H9 (cell line): ENCODE measurements around the gene ZMYND11. TPM values are rescaled to one million over a fixed set of nuclear protein-coding genes. Genes with fewer than 3 reads are reported as not detected.
"Not testable (repeated sequence)": the region's sequence is repeated elsewhere in the genome, so short reads cannot be mapped to it uniquely, and the experiment has no call there.

Source experiments
- DNase-seq: peaks from one replicate; pipeline ENCODE4 v3.0.0-alpha.2; 2017
- H2AFZ ChIP-seq: one replicate; pipeline ENCODE4 v1.6.1; 2013; ENCODE audit warnings: mild to moderate bottlenecking, low read length, control low read depth, moderate library complexity
- H2AK5ac ChIP-seq: 2 replicates; pipeline ENCODE4 v1.6.1; 2013; ENCODE audit warnings: low read length, control low read depth, mixed read lengths; ENCODE audit not compliant: insufficient read length
- H2BK120ac ChIP-seq: one replicate; pipeline ENCODE4 v1.6.1; 2013; ENCODE audit warnings: low read depth, mild to moderate bottlenecking, low read length, control low read depth, inconsistent platforms; ENCODE audit not compliant: poor library complexity, severe bottlenecking
- H2BK12ac ChIP-seq: 2 replicates; pipeline ENCODE4 v1.6.1; 2013; ENCODE audit warnings: low read length, control low read depth, mixed read lengths, low read depth; ENCODE audit not compliant: insufficient read length
- H2BK15ac ChIP-seq: 2 replicates; pipeline ENCODE4 v1.6.1; 2013; ENCODE audit warnings: low read depth, low read length, control low read depth
- H2BK20ac ChIP-seq: one replicate; pipeline ENCODE4 v1.6.1; 2013; ENCODE audit warnings: low read depth, mild to moderate bottlenecking, low read length, control low read depth, inconsistent platforms; ENCODE audit not compliant: poor library complexity, severe bottlenecking
- H2BK5ac ChIP-seq: 2 replicates; pipeline ENCODE4 v1.6.1; 2013; ENCODE audit warnings: low read length, control low read depth, mixed read lengths; ENCODE audit not compliant: insufficient read length
- H3K14ac ChIP-seq: 2 replicates; pipeline ENCODE4 v1.6.1; 2013; ENCODE audit warnings: low read length, control low read depth; ENCODE audit not compliant: insufficient read depth
- H3K18ac ChIP-seq: 2 replicates; pipeline ENCODE4 v1.6.1; 2013; ENCODE audit warnings: low read depth, mild to moderate bottlenecking, mixed read lengths, low read length, control low read depth; ENCODE audit not compliant: insufficient read length
- H3K23ac ChIP-seq: 2 replicates; pipeline ENCODE4 v1.6.1; 2013; ENCODE audit warnings: low read length, control low read depth, mixed read lengths, low read depth; ENCODE audit not compliant: insufficient read length
- H3K23me2 ChIP-seq: 2 replicates; pipeline ENCODE4 v1.6.1; 2013; ENCODE audit warnings: low read depth, mild to moderate bottlenecking, mixed read lengths, low read length, control low read depth; ENCODE audit not compliant: insufficient read length, poor library complexity, severe bottlenecking
- H3K27ac ChIP-seq: 2 replicates; pipeline ENCODE4 v1.5.1; 2013; ENCODE audit warnings: low read length, control low read depth, mixed read lengths, low read depth; ENCODE audit not compliant: insufficient read length
- H3K27me3 ChIP-seq: 2 replicates; pipeline ENCODE4 v1.6.1; 2013; ENCODE audit warnings: low read length, control low read depth, inconsistent platforms; ENCODE audit not compliant: insufficient read depth
- H3K4ac ChIP-seq: 2 replicates; pipeline ENCODE4 v1.6.1; 2013; ENCODE audit warnings: low read depth, mild to moderate bottlenecking, control low read depth, inconsistent platforms, low read length, moderate library complexity
- H3K4me1 ChIP-seq: 2 replicates; pipeline ENCODE4 v1.6.1; 2013; ENCODE audit warnings: low read length, control low read depth, inconsistent platforms; ENCODE audit not compliant: insufficient read depth
- H3K4me2 ChIP-seq: 2 replicates; pipeline ENCODE4 v1.6.1; 2013; ENCODE audit warnings: low read length, control low read depth, mixed read lengths; ENCODE audit not compliant: insufficient read length, insufficient read depth
- H3K56ac ChIP-seq: 2 replicates; pipeline ENCODE4 v1.6.1; 2013; ENCODE audit warnings: low read depth, mild to moderate bottlenecking, mixed read lengths, low read length, control low read depth; ENCODE audit not compliant: insufficient read length
- H3K79me1 ChIP-seq: 2 replicates; pipeline ENCODE4 v1.6.1; 2013; ENCODE audit warnings: low read depth, mild to moderate bottlenecking, moderate library complexity, low read length, control low read depth, inconsistent platforms; ENCODE audit not compliant: insufficient read depth, poor library complexity, severe bottlenecking
- H3K79me2 ChIP-seq: 2 replicates; pipeline ENCODE4 v1.6.1; 2013; ENCODE audit warnings: low read length, control low read depth, inconsistent platforms; ENCODE audit not compliant: insufficient read depth
- H3K9ac ChIP-seq: 2 replicates; pipeline ENCODE4 v1.6.1; 2013; ENCODE audit warnings: low read length, control low read depth, mixed read lengths; ENCODE audit not compliant: insufficient read length; ENCODE audit errors: extremely low read depth
- H3K9me3 ChIP-seq: one replicate; pipeline ENCODE4 v1.6.1; 2013; ENCODE audit warnings: low read depth, low read length, inconsistent platforms; ENCODE audit not compliant: control insufficient read depth
- H3T11ph ChIP-seq: one replicate; pipeline ENCODE4 v1.6.1; 2013; ENCODE audit warnings: mild to moderate bottlenecking, low read length, control low read depth, inconsistent platforms
- H4K20me1 ChIP-seq: one replicate; pipeline ENCODE4 v1.6.1; 2013; ENCODE audit not compliant: control insufficient read depth, insufficient read length, insufficient read depth
- H4K5ac ChIP-seq: 2 replicates; pipeline ENCODE4 v1.6.1; 2013; ENCODE audit warnings: low read depth, mild to moderate bottlenecking, mixed read lengths, low read length, control low read depth; ENCODE audit not compliant: insufficient read length
- H4K8ac ChIP-seq: replicated peaks from 2 replicates; pipeline ENCODE4 v1.6.1; 2013; ENCODE audit warnings: low read length, control low read depth, mixed read lengths, low read depth; ENCODE audit not compliant: insufficient read length
- H4K91ac ChIP-seq: 2 replicates; pipeline ENCODE4 v1.6.1; 2013; ENCODE audit warnings: low read depth, mild to moderate bottlenecking, moderate library complexity, mixed read lengths, low read length, control low read depth; ENCODE audit not compliant: insufficient read length
- H3K27ac Mint-ChIP-seq, 3 experiments: 2 replicates in 2 of 3; 3 replicates in 1 of 3; pipeline ENCODE4 v1.8.0; 2020 to 2021; ENCODE audit warnings: mixed read lengths in 3 of 3, mild to moderate bottlenecking in 1 of 3, moderate library complexity in 1 of 3
- H3K27me3 Mint-ChIP-seq: 2 replicates; pipeline ENCODE4 v1.8.0; 2021; ENCODE audit warnings: low read depth, mild to moderate bottlenecking, moderate library complexity, mixed read lengths
- H3K36me3 Mint-ChIP-seq, 3 experiments: 2 replicates in 2 of 3; 3 replicates in 1 of 3; pipeline ENCODE4 v1.8.0; 2020 to 2021; ENCODE audit warnings: low read depth in 3 of 3, mixed read lengths in 3 of 3; ENCODE audit not compliant: insufficient read depth in 1 of 3
- H3K4me1 Mint-ChIP-seq, 2 experiments: 2 replicates each; pipeline ENCODE4 v1.8.0; 2020; ENCODE audit warnings: mixed read lengths in 2 of 2
- H3K4me3 Mint-ChIP-seq, 2 experiments: 2 replicates in 1 of 2; 3 replicates in 1 of 2; pipeline ENCODE4 v1.8.0; 2020 to 2021; ENCODE audit warnings: mild to moderate bottlenecking in 2 of 2, mixed read lengths in 2 of 2, moderate library complexity in 1 of 2
- H3K9me3 Mint-ChIP-seq, 2 experiments: 2 replicates in 1 of 2; 3 replicates in 1 of 2; pipeline ENCODE4 v1.8.0; 2020; ENCODE audit warnings: mild to moderate bottlenecking in 2 of 2, mixed read lengths in 2 of 2, moderate library complexity in 1 of 2
- WGBS: extraction: QIAGEN DNeasy Blood & Tissue Kit; methylation state at CpG from one replicate; pipeline ENCODE4 v1.1.7; 2013; ENCODE audit warnings: missing lambda C conversion rate, low lambda C conversion rate, mixed read lengths; ENCODE audit not compliant: insufficient read length; ENCODE audit errors: extremely low coverage; 5-methylcytosine and 5-hydroxymethylcytosine counted together
- total RNA-seq: library from RNA; stranded (reverse); gene quantifications from 2 replicates; pipeline ENCODE4 v1.2.1, GENCODE V29; 2021

The ZMYND11 gene
- total RNA-seq, 1 experiment from 2014 or later: 33.7 TPM

DNA sequence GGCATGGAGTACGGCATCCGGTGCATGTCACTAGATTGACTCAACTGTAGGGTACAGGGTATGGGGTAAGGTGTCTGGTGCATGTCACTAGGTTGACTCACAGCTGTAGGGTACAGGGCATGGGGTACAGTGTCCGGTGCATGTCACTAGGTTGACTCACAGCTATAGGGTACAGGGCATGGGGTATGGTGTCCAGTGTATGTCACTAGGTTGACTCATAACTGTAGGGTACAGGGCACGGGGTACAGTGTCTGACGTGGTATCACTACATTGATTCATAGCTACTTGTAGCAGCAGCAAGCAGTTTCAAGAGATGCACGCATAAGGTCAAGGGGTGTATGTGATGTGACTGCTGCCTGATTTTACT lies 129.8 kb downstream of the ZMYND11 start:
- H3K4me1 ChIP-seq, H3K9me3 ChIP-seq, H4K91ac ChIP-seq, H3K79me1 ChIP-seq, H2BK5ac ChIP-seq, H2BK12ac ChIP-seq, H3K27ac ChIP-seq, H3K23ac ChIP-seq, H2BK20ac ChIP-seq, H3T11ph ChIP-seq, H3K9ac ChIP-seq, H3K4me2 ChIP-seq, H3K4ac ChIP-seq, H3K36me3 Mint-ChIP-seq, H3K23me2 ChIP-seq, H3K56ac ChIP-seq, H4K8ac ChIP-seq, DNase-seq, H2BK15ac ChIP-seq, H2BK120ac ChIP-seq, H2AFZ ChIP-seq, H3K79me2 ChIP-seq, H4K20me1 ChIP-seq, H2AK5ac ChIP-seq, H3K27me3 Mint-ChIP-seq, H3K9me3 Mint-ChIP-seq, H3K27me3 ChIP-seq, H4K5ac ChIP-seq, H3K14ac ChIP-seq, H3K4me3 Mint-ChIP-seq, H3K18ac ChIP-seq: not testable (repeated sequence)
- WGBS: no CpG with 5 or more reads among the region's 6 CpGs
- Mint-ChIP-seq H3K27ac (peak overlapping the region in 1 of 3 experiments; percentile 27; a peak in 2 of 7 replicates), H3K4me1 (peaks cover 19 to 20% of the 10 kb centered on the region in 2 experiments)

DNA sequence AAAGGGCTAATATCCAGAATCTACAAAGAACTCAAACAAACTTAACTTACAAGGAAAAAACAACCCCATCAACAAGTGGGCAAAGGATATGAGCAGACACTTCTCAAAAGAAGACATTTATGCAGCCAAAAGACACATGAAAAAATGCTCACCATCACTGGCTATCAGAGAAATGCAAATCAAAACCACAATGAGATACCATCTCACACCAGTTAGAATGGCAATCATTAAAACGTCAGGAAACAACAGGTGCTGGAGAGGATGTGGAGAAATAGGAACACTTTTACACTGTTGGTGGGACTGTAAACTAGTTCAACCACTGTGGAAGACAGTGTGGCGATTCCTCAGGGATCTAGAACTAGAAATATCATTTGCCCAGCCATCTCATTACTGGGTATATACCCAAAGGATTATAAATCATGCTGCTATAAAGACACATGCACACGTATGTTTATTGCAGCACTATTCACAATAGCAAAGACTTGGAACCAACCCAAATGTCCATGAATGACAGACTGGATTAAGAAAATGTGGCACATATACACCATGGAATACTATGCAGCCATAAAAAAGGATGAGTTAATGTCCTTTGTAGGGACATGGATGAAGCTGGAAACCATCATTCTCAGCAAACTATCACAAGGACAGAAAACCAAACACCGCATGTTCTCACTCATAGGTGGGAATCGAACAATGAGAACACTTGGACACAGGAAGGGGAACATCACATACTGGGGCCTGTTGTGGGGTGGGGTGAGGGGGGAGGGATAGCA lies 130.7 kb downstream of the ZMYND11 start:
- H3K56ac ChIP-seq, H2BK20ac ChIP-seq, H4K5ac ChIP-seq, H3K36me3 Mint-ChIP-seq, H4K8ac ChIP-seq, H3K79me2 ChIP-seq, H3K23me2 ChIP-seq, H4K20me1 ChIP-seq, H3K9me3 ChIP-seq, H2BK120ac ChIP-seq, H3K23ac ChIP-seq, H3K4ac ChIP-seq, H3K4me1 ChIP-seq, H2AFZ ChIP-seq, H3K9me3 Mint-ChIP-seq, H3K9ac ChIP-seq, H3K27me3 ChIP-seq, H3K27me3 Mint-ChIP-seq, H3K14ac ChIP-seq, H2BK12ac ChIP-seq, H3K27ac ChIP-seq, H2AK5ac ChIP-seq, H2BK5ac ChIP-seq, H3K4me3 Mint-ChIP-seq, H3K27ac Mint-ChIP-seq, H4K91ac ChIP-seq, H3K18ac ChIP-seq, H3K4me2 ChIP-seq, H2BK15ac ChIP-seq, H3K79me1 ChIP-seq, H3T11ph ChIP-seq, DNase-seq: not testable (repeated sequence)
- peaks cover 20 to 21% of the 10 kb centered on the region in 2 experiments for H3K4me1 Mint-ChIP-seq
- WGBS: no CpG with 5 or more reads among the region's 5 CpGs
